ENCODE measurements around the gene SP140L. TPM values are rescaled to one million over a fixed set of nuclear protein-coding genes. Genes with fewer than 3 reads are reported as not detected.

SP140L gene
- total and polyA plus RNA-seq, 10 of the 15 experiments (the other 5 are each of a cell fraction or from before 2014, with no cell fraction given) = 4.7 to 28.6 (median 15.0) TPM

- no peak; the same call in none of the 2 replicates for TF ChIP-seq FOXM1 (IDR thresholded peaks at IDR 0.05; ENCODE audit: low read depth, low read length)
- no peak for TF ChIP-seq SKIL (IDR thresholded peaks at IDR 0.05; ENCODE audit: low read depth, poor library complexity, severe bottlenecking)
- TF ChIP-seq CBX3 (IDR thresholded peaks at IDR 0.05; ENCODE audit: borderline replicate concordance, low read depth) = no peak
- TF ChIP-seq, protein P1, sequence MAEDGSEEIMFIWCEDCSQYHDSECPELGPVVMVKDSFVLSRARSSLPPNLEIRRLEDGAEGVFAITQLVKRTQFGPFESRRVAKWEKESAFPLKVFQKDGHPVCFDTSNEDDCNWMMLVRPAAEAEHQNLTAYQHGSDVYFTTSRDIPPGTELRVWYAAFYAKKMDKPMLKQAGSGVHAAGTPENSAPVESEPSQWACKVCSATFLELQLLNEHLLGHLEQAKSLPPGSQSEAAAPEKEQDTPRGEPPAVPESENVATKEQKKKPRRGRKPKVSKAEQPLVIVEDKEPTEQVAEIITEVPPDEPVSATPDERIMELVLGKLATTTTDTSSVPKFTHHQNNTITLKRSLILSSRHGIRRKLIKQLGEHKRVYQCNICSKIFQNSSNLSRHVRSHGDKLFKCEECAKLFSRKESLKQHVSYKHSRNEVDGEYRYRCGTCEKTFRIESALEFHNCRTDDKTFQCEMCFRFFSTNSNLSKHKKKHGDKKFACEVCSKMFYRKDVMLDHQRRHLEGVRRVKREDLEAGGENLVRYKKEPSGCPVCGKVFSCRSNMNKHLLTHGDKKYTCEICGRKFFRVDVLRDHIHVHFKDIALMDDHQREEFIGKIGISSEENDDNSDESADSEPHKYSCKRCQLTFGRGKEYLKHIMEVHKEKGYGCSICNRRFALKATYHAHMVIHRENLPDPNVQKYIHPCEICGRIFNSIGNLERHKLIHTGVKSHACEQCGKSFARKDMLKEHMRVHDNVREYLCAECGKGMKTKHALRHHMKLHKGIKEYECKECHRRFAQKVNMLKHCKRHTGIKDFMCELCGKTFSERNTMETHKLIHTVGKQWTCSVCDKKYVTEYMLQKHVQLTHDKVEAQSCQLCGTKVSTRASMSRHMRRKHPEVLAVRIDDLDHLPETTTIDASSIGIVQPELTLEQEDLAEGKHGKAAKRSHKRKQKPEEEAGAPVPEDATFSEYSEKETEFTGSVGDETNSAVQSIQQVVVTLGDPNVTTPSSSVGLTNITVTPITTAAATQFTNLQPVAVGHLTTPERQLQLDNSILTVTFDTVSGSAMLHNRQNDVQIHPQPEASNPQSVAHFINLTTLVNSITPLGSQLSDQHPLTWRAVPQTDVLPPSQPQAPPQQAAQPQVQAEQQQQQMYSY (CRISPR knock-in tag; IDR thresholded peaks at IDR 0.05) = no peak
- peak; percentile 14; the same call in 1 of the 2 replicates for TF ChIP-seq MTA2 (IDR thresholded peaks at IDR 0.05; ENCODE audit: low read depth)
- TF ChIP-seq, protein P2, sequence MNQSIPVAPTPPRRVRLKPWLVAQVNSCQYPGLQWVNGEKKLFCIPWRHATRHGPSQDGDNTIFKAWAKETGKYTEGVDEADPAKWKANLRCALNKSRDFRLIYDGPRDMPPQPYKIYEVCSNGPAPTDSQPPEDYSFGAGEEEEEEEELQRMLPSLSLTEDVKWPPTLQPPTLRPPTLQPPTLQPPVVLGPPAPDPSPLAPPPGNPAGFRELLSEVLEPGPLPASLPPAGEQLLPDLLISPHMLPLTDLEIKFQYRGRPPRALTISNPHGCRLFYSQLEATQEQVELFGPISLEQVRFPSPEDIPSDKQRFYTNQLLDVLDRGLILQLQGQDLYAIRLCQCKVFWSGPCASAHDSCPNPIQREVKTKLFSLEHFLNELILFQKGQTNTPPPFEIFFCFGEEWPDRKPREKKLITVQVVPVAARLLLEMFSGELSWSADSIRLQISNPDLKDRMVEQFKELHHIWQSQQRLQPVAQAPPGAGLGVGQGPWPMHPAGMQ (IDR thresholded peaks at IDR 0.05; ENCODE audit: borderline replicate concordance) = no peak
- TF ChIP-seq MXI1 (IDR thresholded peaks at IDR 0.05; ENCODE audit: low read depth, low read length) = no peak; the same call in 1 of the 2 replicates
- no peak for TF ChIP-seq TARDBP (IDR thresholded peaks at IDR 0.05; ENCODE audit: borderline replicate concordance)
- peak; percentile 81 for TF ChIP-seq POLR2A (IDR thresholded peaks at IDR 0.05; ENCODE audit: low read depth, low read length)
- TF ChIP-seq DPF2 (IDR thresholded peaks at IDR 0.05) = no peak; the same call in 1 of the 2 replicates
- TF ChIP-seq POLR2AphosphoS5 (IDR thresholded peaks at IDR 0.05; ENCODE audit: low read length) = peak; percentile 66
- TF ChIP-seq LARP7 (IDR thresholded peaks at IDR 0.05) = no peak
- no peak for TF ChIP-seq RAD51 (IDR thresholded peaks at IDR 0.05)
- TF ChIP-seq, protein P3, sequence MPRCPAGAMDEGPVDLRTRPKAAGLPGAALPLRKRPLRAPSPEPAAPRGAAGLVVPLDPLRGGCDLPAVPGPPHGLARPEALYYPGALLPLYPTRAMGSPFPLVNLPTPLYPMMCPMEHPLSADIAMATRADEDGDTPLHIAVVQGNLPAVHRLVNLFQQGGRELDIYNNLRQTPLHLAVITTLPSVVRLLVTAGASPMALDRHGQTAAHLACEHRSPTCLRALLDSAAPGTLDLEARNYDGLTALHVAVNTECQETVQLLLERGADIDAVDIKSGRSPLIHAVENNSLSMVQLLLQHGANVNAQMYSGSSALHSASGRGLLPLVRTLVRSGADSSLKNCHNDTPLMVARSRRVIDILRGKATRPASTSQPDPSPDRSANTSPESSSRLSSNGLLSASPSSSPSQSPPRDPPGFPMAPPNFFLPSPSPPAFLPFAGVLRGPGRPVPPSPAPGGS (IDR thresholded peaks at IDR 0.05; ENCODE audit: borderline replicate concordance, insufficient read depth, low read depth, low read length, poor library complexity, severe bottlenecking) = peak; percentile 10
- TF ChIP-seq BHLHE40 (IDR thresholded peaks at IDR 0.05; ENCODE audit: borderline replicate concordance in 1 of 2, low read depth in 2 of 2, low read length in 1 of 2) = peak; percentile 25 to 63; a peak in 1 of 4 replicates
- TF ChIP-seq HDAC6 (IDR thresholded peaks at IDR 0.05; ENCODE audit: unreplicated experiment) = peak; percentile 49
- no peak for TF ChIP-seq SIX5 (IDR thresholded peaks at IDR 0.05; ENCODE audit: low read depth, low read length, severe bottlenecking)
Measured at GRCh38 chr2:230326453-230327417, at the start of gene SP140L (continued).

Data from GM12878 (cell line).